BE2C (cell line): ENCODE measurements around the gene HMMR.
"Not testable (repeated sequence)": the region's sequence is repeated elsewhere in the genome, so short reads cannot be mapped to it uniquely, and the experiment has no call there.

Experiments used
- DNase-seq: peaks from one replicate; pipeline ENCODE4 v3.0.0-alpha.2; 2020
- H3K27me3 ChIP-seq: fragments of 250-450 bp; sonication (Bioruptor Pico); 2 replicates; pipeline ENCODE4 v1.5.1; 2020; ENCODE audit warnings: mild to moderate bottlenecking
- H3K36me3 ChIP-seq: fragments of 250-450 bp; sonication (Bioruptor Pico); 2 replicates; pipeline ENCODE4 v1.5.1; 2020; ENCODE audit warnings: mild to moderate bottlenecking
- H3K4me1 ChIP-seq: fragments of 250-450 bp; sonication (Bioruptor Pico); 2 replicates; pipeline ENCODE4 v1.5.1; 2020
- H3K4me3 ChIP-seq: 2 replicates; pipeline ENCODE4 v1.5.1; 2011; ENCODE audit warnings: low read depth, low read length
- H3K9me3 ChIP-seq: fragments of 250-450 bp; sonication (Bioruptor Pico); 2 replicates; pipeline ENCODE4 v1.5.1; 2020
- CTCF ChIP-seq: IDR thresholded peaks from 2 replicates; pipeline ENCODE4 v1.5.1; 2012; ENCODE audit warnings: mild to moderate bottlenecking, low read depth, low read length

The HMMR gene

GRCh38 chr5:163531272-163531671 is 70.8 kb downstream of the HMMR start:
- Histone ChIP-seq H3K4me3 (no peak overlapping the region), H3K27me3 (no peaks in the 10 kb centered on the region), H3K4me1 (peaks cover 7% of the 10 kb centered on the region), H3K9me3 (no peaks in the 10 kb centered on the region), H3K36me3 (no peaks in the 10 kb centered on the region)
- DNase-seq = no peak
- no peak for TF ChIP-seq CTCF

- TF ChIP-seq CTCF = no peak
Measured at GRCh38 chr5:163532171-163533084, 72.0 kb downstream of the HMMR start.

GRCh38 chr5:163533223-163533622 is 72.8 kb downstream of the HMMR start:
- no peaks in the 10 kb centered on the region for H3K27me3 ChIP-seq
- TF ChIP-seq CTCF = no peak
- H3K4me1 ChIP-seq = peaks cover 7% of the 10 kb centered on the region
- H3K9me3 ChIP-seq = no peaks in the 10 kb centered on the region
- DNase-seq = no peak
- no peak overlapping the region for H3K4me3 ChIP-seq
- H3K36me3 ChIP-seq = no peaks in the 10 kb centered on the region

More at GRCh38 chr5:163532171-163533084, 72.0 kb downstream of the HMMR start:
- no peak for DNase-seq
- no peaks in the 10 kb centered on the region for H3K9me3 ChIP-seq
- H3K4me1 ChIP-seq = peaks cover 7% of the 10 kb centered on the region
- no peaks in the 10 kb centered on the region for H3K27me3 ChIP-seq
- no peaks in the 10 kb centered on the region for H3K36me3 ChIP-seq
- no peak overlapping the region for H3K4me3 ChIP-seq

- H3K9me3 ChIP-seq = no peaks in the 10 kb centered on the region
Measured at GRCh38 chr5:163534492-163535094, 74.2 kb downstream of the HMMR start.

GRCh38 chr5:163535290-163535689 is 74.9 kb downstream of the HMMR start:
- no peak for DNase-seq
- H3K27me3 ChIP-seq = no peaks in the 10 kb centered on the region
- H3K36me3 ChIP-seq = no peaks in the 10 kb centered on the region
- H3K9me3 ChIP-seq = no peaks in the 10 kb centered on the region
- no peak for TF ChIP-seq CTCF
- H3K4me1 ChIP-seq = peaks cover 7% of the 10 kb centered on the region
- H3K4me3 ChIP-seq = no peak overlapping the region

More at GRCh38 chr5:163534492-163535094, 74.2 kb downstream of the HMMR start:
- Histone ChIP-seq H3K36me3 (no peaks in the 10 kb centered on the region), H3K4me1 (peaks cover 7% of the 10 kb centered on the region), H3K27me3 (no peaks in the 10 kb centered on the region), H3K4me3 (no peak overlapping the region)
- DNase-seq = no peak
- no peak for TF ChIP-seq CTCF

- H3K36me3 ChIP-seq, H3K4me1 ChIP-seq, H3K4me3 ChIP-seq, H3K9me3 ChIP-seq, DNase-seq, H3K27me3 ChIP-seq: not testable (repeated sequence)
Measured at GRCh38 chr5:163536442-163536841, 76.0 kb downstream of the HMMR start.
